WTC11 (cell line): ENCODE measurements around the gene INCA1.

Source experiments
- NR3C1 ChIP-seq: sonication (generic); formaldehyde crosslinking; conservative IDR thresholded peaks from 2 replicates; pipeline ENCODE4 v1.8.1; 2023; ENCODE audit warnings: low read depth, mild to moderate bottlenecking, missing genetic modification reagents
- SMAD3 ChIP-seq: sonication (generic); formaldehyde crosslinking; IDR thresholded peaks from 2 replicates; pipeline ENCODE4 v1.8.0; 2022; ENCODE audit warnings: missing genetic modification reagents, mild to moderate bottlenecking, borderline replicate concordance
- TF ChIP-seq, protein P1 (sequence below): sonication (generic); formaldehyde crosslinking; IDR thresholded peaks from 2 replicates; pipeline ENCODE4 v1.8.0; 2023; ENCODE audit warnings: missing genetic modification reagents, mild to moderate bottlenecking, borderline replicate concordance
- TF ChIP-seq, protein P2 (sequence below): fragments of 200-600 bp; IDR thresholded peaks from 2 replicates; pipeline ENCODE4 v1.8.0; 2022; ENCODE audit warnings: antibody characterized with exemption

DNA sequence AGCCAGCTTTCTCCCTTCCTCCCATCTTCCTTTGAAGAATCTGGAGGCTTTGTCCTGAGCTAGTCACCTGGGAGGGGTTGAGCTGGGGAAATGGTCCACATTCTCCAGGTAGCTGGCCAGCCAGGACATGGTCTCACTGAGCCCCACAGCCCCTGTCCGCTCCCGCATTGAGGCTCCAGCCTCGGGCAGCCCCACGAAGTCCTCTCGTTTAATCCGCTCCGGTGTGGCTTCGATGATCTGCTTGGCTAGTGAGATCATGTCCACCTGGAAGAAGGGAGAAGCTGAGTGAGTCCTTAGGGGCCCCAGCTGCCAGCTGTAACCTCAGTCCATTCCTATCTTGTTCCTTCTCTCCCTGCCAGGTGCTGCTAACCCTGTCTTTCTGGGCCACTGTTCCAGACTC lies 27.0 kb downstream of the INCA1 start:
- TF ChIP-seq SMAD3 (no peak), NR3C1 (no peak)
- TF ChIP-seq, protein P1, sequence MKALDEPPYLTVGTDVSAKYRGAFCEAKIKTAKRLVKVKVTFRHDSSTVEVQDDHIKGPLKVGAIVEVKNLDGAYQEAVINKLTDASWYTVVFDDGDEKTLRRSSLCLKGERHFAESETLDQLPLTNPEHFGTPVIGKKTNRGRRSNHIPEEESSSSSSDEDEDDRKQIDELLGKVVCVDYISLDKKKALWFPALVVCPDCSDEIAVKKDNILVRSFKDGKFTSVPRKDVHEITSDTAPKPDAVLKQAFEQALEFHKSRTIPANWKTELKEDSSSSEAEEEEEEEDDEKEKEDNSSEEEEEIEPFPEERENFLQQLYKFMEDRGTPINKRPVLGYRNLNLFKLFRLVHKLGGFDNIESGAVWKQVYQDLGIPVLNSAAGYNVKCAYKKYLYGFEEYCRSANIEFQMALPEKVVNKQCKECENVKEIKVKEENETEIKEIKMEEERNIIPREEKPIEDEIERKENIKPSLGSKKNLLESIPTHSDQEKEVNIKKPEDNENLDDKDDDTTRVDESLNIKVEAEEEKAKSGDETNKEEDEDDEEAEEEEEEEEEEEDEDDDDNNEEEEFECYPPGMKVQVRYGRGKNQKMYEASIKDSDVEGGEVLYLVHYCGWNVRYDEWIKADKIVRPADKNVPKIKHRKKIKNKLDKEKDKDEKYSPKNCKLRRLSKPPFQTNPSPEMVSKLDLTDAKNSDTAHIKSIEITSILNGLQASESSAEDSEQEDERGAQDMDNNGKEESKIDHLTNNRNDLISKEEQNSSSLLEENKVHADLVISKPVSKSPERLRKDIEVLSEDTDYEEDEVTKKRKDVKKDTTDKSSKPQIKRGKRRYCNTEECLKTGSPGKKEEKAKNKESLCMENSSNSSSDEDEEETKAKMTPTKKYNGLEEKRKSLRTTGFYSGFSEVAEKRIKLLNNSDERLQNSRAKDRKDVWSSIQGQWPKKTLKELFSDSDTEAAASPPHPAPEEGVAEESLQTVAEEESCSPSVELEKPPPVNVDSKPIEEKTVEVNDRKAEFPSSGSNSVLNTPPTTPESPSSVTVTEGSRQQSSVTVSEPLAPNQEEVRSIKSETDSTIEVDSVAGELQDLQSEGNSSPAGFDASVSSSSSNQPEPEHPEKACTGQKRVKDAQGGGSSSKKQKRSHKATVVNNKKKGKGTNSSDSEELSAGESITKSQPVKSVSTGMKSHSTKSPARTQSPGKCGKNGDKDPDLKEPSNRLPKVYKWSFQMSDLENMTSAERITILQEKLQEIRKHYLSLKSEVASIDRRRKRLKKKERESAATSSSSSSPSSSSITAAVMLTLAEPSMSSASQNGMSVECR (CRISPR knock-in tag): no peak
- TF ChIP-seq, protein P2, sequence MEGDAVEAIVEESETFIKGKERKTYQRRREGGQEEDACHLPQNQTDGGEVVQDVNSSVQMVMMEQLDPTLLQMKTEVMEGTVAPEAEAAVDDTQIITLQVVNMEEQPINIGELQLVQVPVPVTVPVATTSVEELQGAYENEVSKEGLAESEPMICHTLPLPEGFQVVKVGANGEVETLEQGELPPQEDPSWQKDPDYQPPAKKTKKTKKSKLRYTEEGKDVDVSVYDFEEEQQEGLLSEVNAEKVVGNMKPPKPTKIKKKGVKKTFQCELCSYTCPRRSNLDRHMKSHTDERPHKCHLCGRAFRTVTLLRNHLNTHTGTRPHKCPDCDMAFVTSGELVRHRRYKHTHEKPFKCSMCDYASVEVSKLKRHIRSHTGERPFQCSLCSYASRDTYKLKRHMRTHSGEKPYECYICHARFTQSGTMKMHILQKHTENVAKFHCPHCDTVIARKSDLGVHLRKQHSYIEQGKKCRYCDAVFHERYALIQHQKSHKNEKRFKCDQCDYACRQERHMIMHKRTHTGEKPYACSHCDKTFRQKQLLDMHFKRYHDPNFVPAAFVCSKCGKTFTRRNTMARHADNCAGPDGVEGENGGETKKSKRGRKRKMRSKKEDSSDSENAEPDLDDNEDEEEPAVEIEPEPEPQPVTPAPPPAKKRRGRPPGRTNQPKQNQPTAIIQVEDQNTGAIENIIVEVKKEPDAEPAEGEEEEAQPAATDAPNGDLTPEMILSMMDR: no peak
